Activated T-cell treated with anti-CD3 and anti-CD28 coated beads for 1 hour (primary cell): ENCODE measurements around the gene ARF1.
A peak's percentile ranks its signal among the peaks of the same experiment; 100 is the strongest.

Experiments
- DNase-seq: peaks from one replicate; pipeline ENCODE4 v3.0.0-alpha.2; 2020; ENCODE audit warnings: low read depth

ARF1 gene

DNA sequence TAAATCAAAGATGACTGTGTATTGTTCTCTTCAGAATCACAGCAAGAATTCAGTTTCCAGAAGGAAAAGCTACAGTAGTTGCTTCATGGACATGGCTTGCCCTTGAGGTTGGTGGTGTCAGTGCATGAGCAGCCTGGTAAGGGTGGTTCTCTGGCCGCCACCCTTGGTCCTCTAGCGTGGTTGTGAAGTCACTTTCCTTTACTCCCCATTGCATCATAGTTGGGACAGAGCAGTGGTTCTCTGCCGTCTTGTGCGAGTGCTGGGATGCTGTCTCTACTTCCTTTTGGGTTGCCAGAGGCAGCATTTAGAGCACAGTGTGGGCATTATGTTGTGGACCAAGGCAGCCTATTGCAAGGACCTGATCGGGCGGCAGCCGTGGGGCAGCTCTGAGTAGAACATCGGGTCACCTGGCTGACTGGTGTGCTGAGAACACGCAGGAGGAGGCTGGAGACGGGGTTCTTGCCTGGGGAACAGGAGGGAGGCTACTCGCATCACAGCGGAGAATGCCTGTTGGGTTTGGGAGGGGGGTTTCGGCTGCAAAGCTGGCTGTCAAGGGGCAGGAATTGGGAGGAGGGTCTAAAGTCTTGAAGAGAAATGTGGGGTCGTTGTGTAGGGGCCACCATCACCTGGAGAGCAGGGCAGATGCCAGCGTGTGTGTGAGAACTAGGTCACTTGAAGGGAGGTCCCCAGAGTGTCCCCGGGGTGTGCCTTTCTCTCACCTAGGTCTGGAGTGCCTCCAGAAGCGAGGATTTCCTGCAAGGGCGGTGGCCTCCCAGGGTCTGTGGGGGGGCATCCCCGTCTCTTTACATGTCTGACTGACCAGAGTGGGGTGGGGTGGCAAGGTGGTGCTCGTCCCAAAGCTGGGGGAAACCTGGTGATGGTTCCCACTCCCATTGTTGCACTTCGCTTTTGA, 6.3 kb downstream of the ARF1 start:
- DNase-seq: no peak

DNA sequence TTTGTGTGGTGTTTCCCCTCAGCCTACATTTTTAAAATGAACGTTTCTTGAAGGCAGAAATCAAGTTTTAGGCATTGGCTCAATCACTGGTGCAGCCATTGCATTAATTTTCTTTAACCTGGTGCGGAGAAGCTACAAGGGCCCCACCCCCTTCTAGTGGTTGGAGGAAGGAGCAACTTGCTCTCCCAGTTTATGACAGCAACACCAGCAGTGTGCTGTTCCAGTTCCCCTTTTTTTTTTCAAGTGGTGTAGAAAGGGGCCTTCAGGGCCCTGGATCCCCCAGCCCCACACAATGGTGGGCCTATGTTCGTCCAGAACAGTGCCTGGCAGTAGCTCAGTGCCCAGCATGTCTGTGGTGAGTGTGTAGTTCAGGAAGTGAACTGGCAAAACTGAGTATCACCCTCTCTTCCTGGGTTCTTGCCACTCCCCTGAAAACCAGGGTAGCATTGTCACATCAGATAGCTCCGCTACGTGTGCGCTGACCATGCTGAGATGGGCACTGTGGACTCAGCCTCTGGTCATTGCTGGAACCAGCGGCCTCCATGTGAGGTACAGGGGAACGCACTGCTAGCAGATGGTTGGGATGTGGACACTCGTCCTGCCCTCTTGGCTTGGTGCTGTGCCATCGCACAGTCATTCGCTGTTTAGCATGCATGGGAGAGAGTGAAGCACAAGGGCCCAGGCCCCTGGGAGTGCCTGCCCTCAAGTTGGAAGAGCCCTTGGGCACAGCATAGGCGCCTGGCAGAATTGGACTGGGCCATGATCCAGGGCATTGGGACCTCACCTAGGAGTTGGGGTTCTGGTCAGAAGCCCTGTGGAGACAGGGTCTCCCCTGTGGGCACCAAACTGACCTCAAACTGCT, 7.2 kb downstream of the ARF1 start:
- no peak for DNase-seq

DNA sequence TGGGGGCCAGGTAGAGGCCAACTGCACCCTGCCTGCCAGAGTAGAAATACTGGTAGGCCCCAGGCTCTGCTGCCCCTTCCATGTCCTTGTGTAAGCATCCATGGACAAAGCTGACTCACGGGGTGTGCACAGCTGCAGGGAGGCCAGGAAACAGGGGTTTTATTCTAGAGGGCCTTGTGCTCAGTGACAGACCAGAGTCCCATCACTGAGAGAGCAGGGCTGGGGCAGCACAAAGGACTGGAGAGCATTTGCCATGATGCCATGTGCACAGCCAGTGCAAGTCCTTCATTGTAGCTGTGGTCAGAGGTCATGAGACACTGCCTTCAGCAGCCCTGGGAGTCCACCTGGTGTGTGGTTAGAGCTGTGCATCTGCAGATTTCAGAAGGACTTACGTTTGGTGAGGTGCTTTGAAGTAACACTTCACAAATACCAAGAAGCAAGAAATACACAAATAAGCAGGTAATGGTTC, 8.1 kb downstream of the ARF1 start:
- DNase-seq: no peak

DNA sequence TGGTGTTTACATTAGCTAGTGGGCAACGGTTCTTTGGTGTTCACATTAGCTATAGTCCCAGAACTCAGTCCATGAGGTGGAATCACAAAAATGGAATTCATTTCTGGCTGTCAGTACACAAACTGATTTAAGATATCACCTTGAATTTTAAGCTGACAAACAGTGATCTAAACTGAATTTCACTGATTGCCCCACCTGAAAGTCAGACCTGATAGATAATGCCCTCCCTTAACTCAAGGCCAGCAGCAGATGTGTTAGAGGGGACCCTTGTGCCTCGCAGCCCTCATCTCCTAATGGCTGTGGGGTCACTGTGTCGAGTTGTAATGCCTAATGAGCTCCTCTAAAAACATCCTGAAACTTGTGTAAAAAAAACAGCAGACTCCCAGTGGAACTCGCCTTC, 8.6 kb downstream of the ARF1 start:
- no peak for DNase-seq

DNA sequence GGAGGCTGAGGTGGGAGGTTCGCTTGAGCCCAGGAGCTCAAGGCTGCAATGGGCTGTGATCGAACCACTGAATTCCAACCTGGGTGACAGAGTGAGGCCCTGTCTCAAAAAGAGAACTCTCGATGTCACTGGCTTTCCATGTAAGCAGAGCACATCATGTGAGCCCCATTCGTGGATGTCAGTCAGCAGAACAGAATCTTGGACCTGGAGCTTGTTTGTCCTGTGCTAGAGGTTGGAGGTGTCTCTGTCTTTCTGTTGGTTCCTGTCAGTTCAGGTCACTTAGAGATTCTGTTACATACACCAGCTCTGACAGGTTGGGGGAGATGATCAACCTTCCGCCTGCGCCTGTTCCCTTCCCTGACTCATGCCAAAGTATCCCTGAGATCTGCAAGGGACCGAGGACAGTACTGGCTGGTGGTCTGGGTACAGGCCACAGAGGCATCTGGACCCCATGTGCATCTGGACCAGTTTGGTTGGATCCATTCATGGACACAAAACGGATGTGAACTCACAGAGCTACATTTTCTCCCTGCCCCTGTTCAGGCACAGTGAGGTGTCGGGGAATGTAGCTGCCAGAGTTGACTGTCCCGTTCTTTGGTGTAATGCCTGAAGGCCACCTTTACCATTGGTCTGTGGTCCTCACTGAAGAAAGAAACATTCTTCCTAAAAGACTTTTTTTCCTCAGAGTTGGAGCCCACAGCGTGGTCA, 10.0 kb downstream of the ARF1 start:
- DNase-seq: no peak

DNA sequence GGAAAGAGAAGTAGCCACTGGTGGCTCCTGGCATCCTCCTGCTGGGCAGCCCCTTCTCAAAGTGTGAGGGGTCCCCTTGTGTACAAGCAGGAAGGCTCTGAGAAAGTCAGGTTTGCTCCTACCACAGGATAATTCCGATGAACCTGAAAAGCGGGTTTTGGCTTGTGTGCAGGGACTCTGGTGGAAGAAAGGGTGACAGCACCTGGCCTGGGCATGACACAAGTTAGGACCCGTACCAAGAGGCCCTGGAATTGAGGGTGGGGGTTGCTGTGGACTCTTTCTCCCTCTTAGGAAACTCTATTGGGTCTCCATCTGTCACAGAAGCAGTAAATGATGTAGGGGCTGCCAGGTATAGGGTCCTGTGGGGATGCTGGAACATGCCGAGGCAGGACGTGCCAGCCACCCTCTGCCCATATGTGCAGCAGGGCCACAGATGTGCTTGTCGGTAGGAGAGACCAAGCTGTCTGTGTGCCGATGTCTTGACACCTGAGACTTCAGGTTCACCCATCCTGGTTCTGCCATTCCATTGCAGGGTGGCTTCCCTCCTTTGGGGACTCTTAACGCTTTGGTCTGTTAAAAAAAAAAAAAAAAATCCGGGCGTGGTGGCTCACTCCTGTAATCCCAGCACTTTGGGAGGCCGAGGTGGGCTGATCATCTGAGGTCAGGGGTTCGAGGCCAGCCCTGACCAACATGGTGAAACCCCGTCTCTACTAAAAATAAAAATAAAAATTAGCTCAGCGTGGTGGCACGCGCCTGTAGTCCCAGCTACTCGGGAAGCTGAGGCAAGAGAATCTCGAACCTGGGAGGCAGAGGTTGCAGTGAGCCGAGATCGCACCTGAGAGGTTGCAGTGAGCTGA, 10.8 kb downstream of the ARF1 start:
- DNase-seq: no peak

GRCh38 chr1:228094432-228095016, 12.0 kb downstream of the ARF1 start:
- DNase-seq: no peak

DNA sequence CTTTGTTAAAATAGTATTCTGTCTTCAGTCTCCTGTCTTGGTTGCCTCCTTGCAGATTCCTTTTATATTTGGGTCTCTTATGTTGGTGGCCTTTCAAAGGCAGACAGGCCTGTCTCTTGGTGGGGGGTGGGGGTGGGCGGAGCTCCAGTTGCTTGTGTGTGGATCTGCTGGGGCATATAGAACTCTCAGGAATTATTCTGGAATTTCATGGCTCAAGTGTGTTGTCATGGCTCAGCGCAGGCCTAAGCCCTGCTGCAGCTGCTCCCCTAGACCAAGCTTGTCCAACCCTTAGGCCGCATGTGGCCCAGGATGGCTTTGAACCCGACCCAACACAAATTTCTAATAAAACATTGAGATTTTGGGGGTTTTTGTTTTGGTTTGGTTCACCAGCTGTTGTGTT, 12.7 kb downstream of the ARF1 start:
- no peak for DNase-seq

GRCh38 chr1:228095938-228096337, 13.4 kb downstream of the ARF1 start:
- no peak for DNase-seq

- no peak for DNase-seq
These were observed 14.2 kb downstream of the ARF1 start for GRCh38 chr1:228096416-228097332.

DNA sequence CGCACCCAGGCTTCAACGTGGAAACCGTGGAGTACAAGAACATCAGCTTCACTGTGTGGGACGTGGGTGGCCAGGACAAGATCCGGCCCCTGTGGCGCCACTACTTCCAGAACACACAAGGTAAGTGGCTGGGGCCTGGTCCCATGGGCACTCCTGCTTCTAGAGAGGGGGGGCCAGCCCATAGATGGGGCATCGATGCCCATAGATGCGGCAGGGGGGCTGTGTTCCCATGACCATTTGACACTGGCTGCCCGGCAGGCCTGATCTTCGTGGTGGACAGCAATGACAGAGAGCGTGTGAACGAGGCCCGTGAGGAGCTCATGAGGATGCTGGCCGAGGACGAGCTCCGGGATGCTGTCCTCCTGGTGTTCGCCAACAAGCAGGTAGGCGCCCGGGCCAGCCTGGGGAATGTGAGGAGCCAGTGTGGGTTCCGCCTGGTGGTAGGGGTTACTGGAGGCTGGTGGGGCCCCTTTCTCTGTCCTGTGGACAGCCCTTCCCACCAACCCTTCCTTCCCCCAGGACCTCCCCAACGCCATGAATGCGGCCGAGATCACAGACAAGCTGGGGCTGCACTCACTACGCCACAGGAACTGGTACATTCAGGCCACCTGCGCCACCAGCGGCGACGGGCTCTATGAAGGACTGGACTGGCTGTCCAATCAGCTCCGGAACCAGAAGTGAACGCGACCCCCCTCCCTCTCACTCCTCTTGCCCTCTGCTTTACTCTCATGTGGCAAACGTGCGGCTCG, 15.0 kb downstream of the ARF1 start:
- no peak for DNase-seq

DNA sequence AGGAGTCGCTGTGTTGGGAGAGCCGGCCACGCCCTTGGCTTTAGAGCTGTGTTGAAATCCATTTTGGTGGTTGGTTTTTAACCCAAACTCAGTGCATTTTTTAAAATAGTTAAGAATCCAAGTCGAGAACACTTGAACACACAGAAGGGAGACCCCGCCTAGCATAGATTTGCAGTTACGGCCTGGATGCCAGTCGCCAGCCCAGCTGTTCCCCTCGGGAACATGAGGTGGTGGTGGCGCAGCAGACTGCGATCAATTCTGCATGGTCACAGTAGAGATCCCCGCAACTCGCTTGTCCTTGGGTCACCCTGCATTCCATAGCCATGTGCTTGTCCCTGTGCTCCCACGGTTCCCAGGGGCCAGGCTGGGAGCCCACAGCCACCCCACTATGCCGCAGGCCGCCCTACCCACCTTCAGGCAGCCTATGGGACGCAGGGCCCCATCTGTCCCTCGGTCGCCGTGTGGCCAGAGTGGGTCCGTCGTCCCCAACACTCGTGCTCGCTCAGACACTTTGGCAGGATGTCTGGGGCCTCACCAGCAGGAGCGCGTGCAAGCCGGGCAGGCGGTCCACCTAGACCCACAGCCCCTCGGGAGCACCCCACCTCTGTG, 15.9 kb downstream of the ARF1 start:
- no peak for DNase-seq

- no peak for DNase-seq
These were observed 16.8 kb downstream of the ARF1 start for GRCh38 chr1:228099331-228099732.

GRCh38 chr1:228100822-228101613, 18.5 kb downstream of the ARF1 start:
- no peak for DNase-seq

- DNase-seq: no peak
These were observed 19.1 kb downstream of the ARF1 start for GRCh38 chr1:228101614-228101993.

GRCh38 chr1:228101994-228102790, 19.7 kb downstream of the ARF1 start:
- DNase-seq: peak; percentile 50
